GM19468 (cell line): ENCODE measurements around the gene IL23R.
A peak's percentile ranks its signal among the peaks of the same experiment; 100 is the strongest.
"Not testable (repeated sequence)": the region's sequence is repeated elsewhere in the genome, so short reads cannot be mapped to it uniquely, and the experiment has no call there.

Experiments used
- ATAC-seq: cut with Tn5 transposase; IDR thresholded peaks from one replicate; pipeline ENCODE4 v1.9.1; 2021; ENCODE audit warnings: mild to moderate bottlenecking, moderate library complexity, moderate number of reproducible peaks; ENCODE audit not compliant: unreplicated experiment; ENCODE audit errors: extremely low read depth

The IL23R gene

DNA sequence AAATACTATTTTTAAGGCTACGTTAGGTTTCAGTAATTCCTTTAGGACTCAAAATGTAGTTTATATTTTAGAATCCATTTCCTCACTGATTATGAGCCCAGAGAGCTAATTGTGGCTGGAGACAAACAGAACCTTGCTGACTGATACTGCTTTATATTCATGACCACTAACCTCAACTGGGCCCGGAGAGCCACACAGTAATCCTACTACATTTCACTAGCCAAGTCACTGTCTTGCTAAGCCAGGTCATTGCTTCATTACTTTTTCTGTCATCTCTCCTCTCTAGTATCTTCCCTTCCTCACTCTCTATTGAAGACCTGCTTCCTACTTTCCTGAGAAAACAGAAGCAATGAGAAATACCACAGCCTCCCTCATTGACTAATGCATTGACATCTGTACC, 24.7 kb downstream of the IL23R start:
- no peak for ATAC-seq

GRCh38 chr1:67191668-67192520, 25.6 kb downstream of the IL23R start:
- no peak for ATAC-seq

DNA sequence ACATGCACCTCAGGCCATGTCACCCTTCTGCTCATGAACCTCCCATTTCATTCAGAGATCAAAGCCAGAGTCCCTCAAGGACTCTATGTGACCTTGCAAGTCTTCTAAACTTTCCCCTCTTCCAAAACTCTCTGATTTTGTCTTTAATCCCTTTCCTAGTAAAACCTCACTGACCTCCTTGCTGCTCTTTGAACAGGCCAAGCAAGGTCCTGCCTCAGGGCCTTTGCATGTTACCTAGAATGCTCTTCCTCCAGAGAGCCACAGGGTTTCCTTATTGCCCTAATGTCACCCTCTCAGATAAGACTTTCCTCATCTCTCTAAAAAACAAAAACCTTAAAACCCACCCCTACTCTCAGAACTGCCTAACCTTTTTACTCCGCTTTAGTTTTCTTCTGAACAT, 26.6 kb downstream of the IL23R start:
- no peak for ATAC-seq

DNA sequence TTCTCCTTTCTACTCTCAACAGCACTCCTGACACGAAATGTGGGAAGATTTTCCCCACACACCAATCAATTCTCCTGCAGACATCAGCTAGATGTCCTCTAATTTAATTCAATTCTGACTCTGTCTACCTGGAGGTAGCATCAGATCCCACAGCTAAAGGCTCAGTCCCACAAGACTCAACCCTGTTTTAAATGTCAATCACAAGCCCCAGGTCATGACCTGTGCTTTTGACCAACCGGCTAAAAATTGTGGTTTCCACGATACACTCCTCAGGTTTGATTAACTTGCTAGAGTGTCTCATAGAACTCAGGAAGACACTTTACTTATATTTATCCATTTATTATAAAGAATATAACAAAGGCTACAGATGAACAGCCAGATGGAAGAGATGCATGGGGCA, 27.4 kb downstream of the IL23R start:
- ATAC-seq = no peak

GRCh38 chr1:67194209-67194863, 28.1 kb downstream of the IL23R start:
- peak; percentile 49 for ATAC-seq

DNA sequence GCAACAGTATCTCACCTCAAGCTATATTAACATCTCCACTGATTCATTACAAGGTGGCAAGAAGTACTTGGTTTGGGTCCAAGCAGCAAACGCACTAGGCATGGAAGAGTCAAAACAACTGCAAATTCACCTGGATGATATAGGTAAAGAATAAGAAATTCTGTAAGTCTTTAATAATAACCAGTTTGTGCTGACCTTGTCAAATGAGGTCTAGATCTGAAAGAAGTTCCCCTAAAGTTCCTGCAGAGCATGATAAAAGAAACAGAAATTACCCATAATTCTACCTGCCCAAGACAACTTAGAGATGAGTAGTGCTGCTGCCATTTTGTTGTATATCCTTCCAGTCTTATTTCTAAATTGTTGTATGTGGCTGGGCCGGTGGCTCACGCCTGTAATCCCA, 34.5 kb downstream of the IL23R start:
- no peak for ATAC-seq

DNA sequence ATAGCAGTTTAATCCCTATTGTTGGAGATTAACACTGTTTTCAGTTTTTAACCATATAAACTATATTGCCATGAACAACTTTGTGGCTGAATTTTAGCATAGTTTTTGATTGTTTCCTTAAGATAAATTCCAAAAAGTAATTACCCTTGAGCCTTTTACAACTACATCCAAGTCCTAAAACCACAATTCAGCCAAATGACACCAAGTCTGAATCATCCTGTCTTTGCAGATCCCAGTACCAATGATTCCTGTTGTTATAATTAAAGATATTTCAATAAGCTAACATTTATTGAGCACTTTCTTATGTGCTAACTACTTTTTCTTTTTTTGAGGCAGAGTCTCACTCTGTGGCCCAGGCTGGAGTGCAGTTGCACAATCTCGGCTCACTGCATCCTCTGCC, 35.6 kb downstream of the IL23R start:
- no peak for ATAC-seq

- no peak for ATAC-seq
These were observed 38.2 kb downstream of the IL23R start for GRCh38 chr1:67204298-67204980.

DNA sequence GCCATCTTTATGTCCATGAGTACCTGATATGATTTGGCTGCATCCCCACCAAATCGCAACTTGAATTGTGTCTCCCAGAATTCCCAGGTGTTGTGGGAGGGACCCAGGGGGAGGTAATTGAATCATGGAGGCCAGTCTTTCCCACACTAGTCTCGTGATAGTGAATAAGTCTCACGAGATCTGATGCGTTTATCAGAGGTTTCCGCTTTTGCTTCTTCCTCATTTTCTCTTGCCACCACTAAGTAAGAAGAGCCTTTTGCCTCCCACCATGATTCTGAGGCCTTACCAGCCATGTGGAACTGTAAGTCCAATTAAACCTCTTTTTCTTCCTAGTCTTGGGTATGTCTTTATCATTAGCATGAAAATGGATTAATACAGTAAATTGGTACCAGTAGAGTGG, 41.1 kb downstream of the IL23R start:
- ATAC-seq = not testable (repeated sequence)

DNA sequence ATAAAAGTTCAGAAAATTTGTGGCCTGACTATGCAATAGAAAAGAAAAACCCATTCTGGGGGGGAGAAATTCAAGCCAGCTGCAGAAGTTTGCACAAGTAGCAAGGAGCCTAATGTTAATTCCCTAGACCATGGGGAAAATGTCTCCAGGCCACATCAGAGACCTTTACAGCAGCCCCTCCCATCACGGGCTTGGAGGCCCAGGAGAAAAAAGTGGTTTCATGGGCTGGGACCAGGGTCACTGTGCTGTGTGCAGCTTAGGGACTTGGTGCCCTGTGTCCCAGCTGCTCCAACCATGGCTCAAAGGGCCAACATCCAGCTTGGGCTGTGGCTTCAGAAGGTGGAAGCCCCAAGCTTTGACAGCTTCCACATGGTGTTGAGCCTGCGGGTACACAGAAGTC, 42.0 kb downstream of the IL23R start:
- no peak for ATAC-seq

GRCh38 chr1:67209521-67209920, 43.3 kb downstream of the IL23R start:
- ATAC-seq = no peak

DNA sequence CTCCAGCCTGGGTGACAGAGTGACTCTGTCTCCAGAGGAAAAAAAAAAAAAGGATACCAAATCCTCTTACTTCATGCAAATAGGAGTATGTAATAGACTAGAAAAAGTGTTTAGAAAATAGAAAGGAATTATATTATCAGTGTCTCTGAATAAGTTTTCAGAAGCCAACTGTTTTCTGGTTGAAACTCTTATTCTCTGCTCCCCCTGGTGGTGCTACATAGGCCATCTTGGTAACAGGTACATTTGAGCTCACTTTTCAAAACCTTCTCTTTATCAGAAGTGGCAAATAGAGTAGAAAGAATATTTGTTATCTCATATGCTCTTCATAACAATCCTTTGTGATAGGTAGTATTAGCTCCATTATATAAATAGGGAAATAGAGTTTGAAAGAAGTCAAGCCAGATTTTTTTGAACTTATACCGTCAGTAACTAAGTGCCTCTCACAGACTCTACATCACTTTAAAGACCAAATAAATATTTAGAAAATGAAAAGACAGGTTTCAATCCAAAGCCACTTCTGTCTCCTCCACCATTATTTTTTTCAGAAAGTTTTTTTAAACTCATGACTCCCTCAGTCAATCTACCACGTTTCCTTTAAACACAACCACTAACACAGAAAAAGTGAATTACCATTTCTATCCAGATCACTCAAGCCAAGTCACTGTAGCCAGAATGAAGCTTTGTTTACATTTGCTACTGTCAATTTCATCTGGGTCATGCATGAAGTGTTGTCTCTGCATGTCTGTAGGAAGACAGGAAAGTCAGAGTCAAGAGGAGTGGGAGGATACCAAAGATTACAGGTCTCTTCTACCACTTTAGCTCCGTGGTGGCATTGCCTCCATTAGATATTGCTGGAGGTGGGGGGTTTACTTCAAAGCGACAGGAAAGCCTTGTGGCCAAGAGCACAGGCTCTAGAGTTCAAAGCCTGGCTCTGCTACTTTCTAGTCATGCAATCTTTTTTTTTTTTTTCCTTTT, 45.6 kb downstream of the IL23R start:
- no peak for ATAC-seq

- no peak for ATAC-seq
These were observed 46.9 kb downstream of the IL23R start for GRCh38 chr1:67213164-67213563.

DNA sequence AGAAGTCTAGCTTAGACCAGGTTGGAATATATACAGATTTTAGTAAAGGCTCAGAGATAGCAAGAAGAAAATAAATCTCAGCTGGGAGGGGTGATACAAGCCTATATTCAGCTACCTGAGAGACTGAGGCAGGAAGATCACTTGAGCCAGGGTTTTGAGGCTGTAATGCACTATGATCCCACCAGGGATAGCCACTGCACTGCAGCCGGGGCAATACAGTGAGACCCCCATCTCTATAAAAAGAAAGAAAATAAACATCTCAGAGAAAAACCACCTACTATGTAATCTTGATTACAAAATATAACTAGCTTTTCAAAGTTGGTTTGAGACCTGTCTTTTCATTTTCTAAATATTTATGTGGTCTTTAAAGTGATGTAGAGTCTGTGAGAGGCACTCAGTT, 47.7 kb downstream of the IL23R start:
- ATAC-seq = no peak

DNA sequence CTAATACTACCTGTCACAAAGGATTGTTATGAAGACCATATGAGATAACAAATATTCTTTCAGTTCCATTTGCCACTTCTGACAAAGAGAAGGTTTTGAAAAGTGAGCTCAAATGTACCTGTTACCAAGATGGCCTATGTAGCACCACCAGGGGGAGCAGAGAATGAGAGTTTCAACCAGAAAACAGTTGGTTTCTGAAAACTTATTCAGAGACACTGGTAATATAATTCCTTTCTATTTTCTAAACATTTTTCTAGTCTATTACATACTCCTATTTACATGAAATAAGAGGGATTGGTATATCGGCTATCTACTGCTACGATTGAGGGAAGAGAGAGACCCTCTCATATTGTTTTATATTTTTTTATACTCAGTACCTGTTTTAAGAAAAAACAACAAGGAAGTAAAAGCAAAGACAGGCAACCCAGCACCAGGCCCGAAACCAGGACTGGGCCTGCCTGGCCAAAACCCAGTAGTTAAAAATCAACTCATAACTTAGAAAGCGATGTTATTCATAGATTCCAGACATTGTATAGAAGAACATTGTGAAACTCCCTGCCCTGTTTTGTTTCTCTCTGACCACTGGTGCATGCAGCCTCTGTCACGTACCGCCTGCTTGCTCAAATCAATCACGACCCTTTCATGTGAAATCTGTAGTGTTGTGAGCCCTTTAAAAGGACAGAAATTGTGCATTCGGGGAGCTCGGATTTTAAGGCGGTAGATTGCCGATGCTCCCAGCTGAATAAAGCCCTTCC, 48.3 kb downstream of the IL23R start:
- ATAC-seq = peak; percentile 59

- ATAC-seq = no peak
These were observed 50.1 kb downstream of the IL23R start for GRCh38 chr1:67216401-67216800.

DNA sequence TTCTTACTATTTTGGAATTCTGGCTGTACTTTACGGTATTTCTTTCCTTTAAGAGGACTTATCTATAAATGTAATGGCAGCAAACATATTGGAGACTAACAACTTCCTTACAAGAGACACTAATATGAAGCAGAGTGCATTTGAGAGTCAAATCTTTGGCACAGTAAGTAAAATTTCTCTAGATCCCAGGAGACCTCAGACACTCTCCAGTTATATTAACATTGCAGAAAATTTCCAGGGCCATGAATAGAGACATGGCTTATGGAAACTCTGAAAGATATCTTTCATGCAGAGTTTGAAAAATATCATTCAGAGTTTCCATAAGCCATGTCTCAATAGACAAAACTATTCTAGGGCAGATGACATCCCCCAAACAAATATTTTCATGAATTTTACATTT, 51.2 kb downstream of the IL23R start:
- ATAC-seq = no peak

- ATAC-seq = no peak
These were observed 51.7 kb downstream of the IL23R start for GRCh38 chr1:67217938-67218337.

DNA sequence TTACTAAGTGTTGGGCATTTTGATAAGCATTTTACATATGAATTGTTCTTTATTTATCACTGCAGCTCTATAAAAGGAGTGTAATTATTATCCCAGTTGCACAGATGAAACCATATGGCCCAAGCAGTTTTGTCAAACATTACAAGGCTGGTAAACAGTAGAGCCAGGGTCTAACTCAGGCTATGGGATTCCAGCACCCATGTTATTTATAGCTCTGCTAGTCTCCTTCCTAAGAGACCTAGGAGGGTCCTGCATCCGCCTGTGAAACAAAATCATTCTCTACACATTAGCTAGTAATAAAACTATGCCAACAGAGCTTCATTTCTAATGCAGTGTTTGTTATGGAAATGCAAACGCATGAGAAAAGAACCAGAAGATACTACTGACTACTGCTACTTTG, 58.6 kb downstream of the IL23R start:
- ATAC-seq = no peak
